GM12878 (cell line): ENCODE measurements around the gene PPP1R37. TPM values are rescaled to one million over a fixed set of nuclear protein-coding genes. Genes with fewer than 3 reads are reported as not detected.

Source experiments
- ATAC-seq: fragments of 200-7000 bp; cut with Tn5 transposase; 3 replicates; pipeline ENCODE4 v1.9.1; 2020; ENCODE audit warnings: mild to moderate bottlenecking, moderate library complexity
- BruUV-seq: library from RNA; stranded (reverse); fragments of 400-500 nt; replicated peaks from 2 replicates; lab custom pipeline; 2021; lab: Mats Ljungman, UMichigan
- CTCF ChIA-PET: fragments of 300-600 bp; sonication (Branson Sonifier 250); formaldehyde crosslinking; extraction: SDS; loops from one replicate; lab custom pipeline; 2021; ENCODE audit warnings: inconsistent platforms; lab: Yijun Ruan, JAX
- POLR2A ChIA-PET: fragments of 350-600 bp; formaldehyde crosslinking; extraction: SDS; loops from one replicate; lab custom pipeline; 2021; ENCODE audit warnings: inconsistent platforms; lab: Charles Lee
- RAD21 ChIA-PET: fragments of 300-600 bp; sonication (Branson Sonifier 250); formaldehyde crosslinking; loops from one replicate; lab custom pipeline; 2023; ENCODE audit warnings: antibody characterized with exemption; ENCODE audit not compliant: unreplicated experiment; lab: Charles Lee
- SMC1A ChIA-PET: fragments of 300-600 bp; sonication (Branson Sonifier 250); formaldehyde crosslinking; loops from one replicate; lab custom pipeline; 2023; ENCODE audit not compliant: unreplicated experiment, uncharacterized antibody; lab: Charles Lee
- DNase-seq: peaks from one replicate; pipeline ENCODE4 v3.0.0-alpha.2; 2011; ENCODE audit warnings: low read depth, low spot score
- FAIRE-seq: peaks from 3 replicates; lab custom pipeline; 2011; peaks lifted over from hg19 to GRCh38; lab: Jason Lieb, UNC
- H2AFZ ChIP-seq: 2 replicates; pipeline ENCODE4 v1.6.0; 2011; ENCODE audit warnings: low read depth, low read length, control low read depth; ENCODE audit not compliant: control insufficient read depth
- H3K27ac ChIP-seq: 2 replicates; pipeline ENCODE4 v1.5.1; 2011; ENCODE audit warnings: control low read depth; ENCODE audit not compliant: control insufficient read depth, insufficient read depth
- H3K27me3 ChIP-seq, 2 experiments: replicated peaks in 1 of 2; 2 replicates each; pipeline versions ENCODE4 v1.6.0 to v1.6.1; 2011; ENCODE audit warnings: low read length in 1 of 2; ENCODE audit not compliant: control insufficient read depth in 2 of 2, insufficient read depth in 2 of 2
- H3K36me3 ChIP-seq, 2 experiments: 2 replicates each; pipeline ENCODE4 v1.5.1; 2011; ENCODE audit warnings: low read length in 1 of 2; ENCODE audit not compliant: control insufficient read depth in 2 of 2, insufficient read depth in 2 of 2
- H3K4me1 ChIP-seq: 2 replicates; pipeline ENCODE4 v1.6.1; 2011; ENCODE audit warnings: mild to moderate bottlenecking, low read length, moderate library complexity, mixed read lengths; ENCODE audit not compliant: control insufficient read depth, insufficient read depth
- H3K4me2 ChIP-seq: 2 replicates; pipeline ENCODE4 v1.6.0; 2011; ENCODE audit warnings: control low read depth; ENCODE audit not compliant: control insufficient read depth, insufficient read depth
- H3K4me3 ChIP-seq: fragments of 200-600 bp; sonication (generic); 2 replicates; pipeline ENCODE4 v1.5.1; 2016
- H3K79me2 ChIP-seq: 2 replicates; pipeline ENCODE4 v1.6.0; 2011; ENCODE audit warnings: low read length; ENCODE audit not compliant: control insufficient read depth, insufficient read depth
- H3K9ac ChIP-seq: 2 replicates; pipeline ENCODE4 v1.8.0; 2011; ENCODE audit warnings: low read length, control low read depth, mixed read lengths; ENCODE audit not compliant: control insufficient read depth, insufficient read depth
- H3K9me3 ChIP-seq: replicated peaks from 3 replicates; pipeline ENCODE4 v1.5.1; 2011; ENCODE audit warnings: mild to moderate bottlenecking, low read length; ENCODE audit not compliant: control insufficient read depth, insufficient read depth
- H4K20me1 ChIP-seq: 2 replicates; pipeline ENCODE4 v1.6.0; 2011; ENCODE audit not compliant: control insufficient read depth, insufficient read depth
- BACH1 ChIP-seq: fragments of 450-650 bp; IDR thresholded peaks from 2 replicates; pipeline ENCODE4 v1.6.1; 2017; ENCODE audit warnings: mild to moderate bottlenecking, borderline replicate concordance
- CBX3 ChIP-seq: fragments of 200-600 bp; sonication (generic); IDR thresholded peaks from 2 replicates; pipeline ENCODE4 v1.6.1; 2016; ENCODE audit warnings: low read depth, borderline replicate concordance
- CBX5 ChIP-seq: sonication (generic); IDR thresholded peaks from 2 replicates; pipeline ENCODE4 v1.6.1; 2016; ENCODE audit warnings: low read depth, moderate library complexity, mild to moderate bottlenecking, inconsistent platforms
- ETV6 ChIP-seq, 2 experiments: fragments of 450-650 bp in 1 of 2; IDR thresholded peaks in 1 of 2; conservative IDR thresholded peaks in 1 of 2; 2 replicates each; pipeline ENCODE4 v1.6.1; 2014; ENCODE audit warnings: antibody characterized with exemption in 1 of 2, borderline replicate concordance in 1 of 2, low read depth in 1 of 2, mild to moderate bottlenecking in 1 of 2, moderate library complexity in 1 of 2
- MXI1 ChIP-seq: fragments of 150-350 bp; IDR thresholded peaks from 2 replicates; pipeline ENCODE4 v1.6.1; 2011; ENCODE audit warnings: low read depth, mild to moderate bottlenecking, inconsistent platforms, low read length, improper control_type of control experiment
- NFYB ChIP-seq: IDR thresholded peaks from 2 replicates; pipeline ENCODE4 v1.6.1; 2011; ENCODE audit warnings: low read depth, mild to moderate bottlenecking, low read length, improper control_type of control experiment, moderate library complexity; ENCODE audit not compliant: insufficient read depth
- POLR2A ChIP-seq: IDR thresholded peaks from 2 replicates; pipeline ENCODE4 v1.6.1; 2011; ENCODE audit warnings: low read depth, mild to moderate bottlenecking, low read length
- RBBP5 ChIP-seq: fragments of 200-600 bp; sonication (generic); conservative IDR thresholded peaks from 2 replicates; pipeline ENCODE4 v1.6.1; 2016
- USF2 ChIP-seq: IDR thresholded peaks from 2 replicates; pipeline ENCODE4 v1.6.1; 2011; ENCODE audit warnings: low read depth, low read length, improper control_type of control experiment, borderline replicate concordance
- ZNF687 ChIP-seq: fragments of 450-650 bp; IDR thresholded peaks from 2 replicates; pipeline ENCODE4 v1.6.1; 2017; ENCODE audit warnings: mild to moderate bottlenecking, moderate library complexity
- WGBS: methylation state at CpG from one replicate; pipeline ENCODE4 v1.1.6; 2016; ENCODE audit warnings: low lambda C conversion rate; ENCODE audit not compliant: insufficient replicate concordance, insufficient coverage; ENCODE audit errors: missing lambda C conversion rate; 5-methylcytosine and 5-hydroxymethylcytosine counted together
- in situ Hi-C: fragments of 300-500 bp; cut with MboI; formaldehyde crosslinking; loops from 9 replicates; pipeline ENCODE4 v1.14.3; 2018; ENCODE audit warnings: mixed read lengths
- intact Hi-C: fragments of 100-400 bp; cut with micrococcal nuclease; formaldehyde crosslinking; loops from one replicate; pipeline ENCODE4 v1.14.2; 2022; ENCODE audit not compliant: unreplicated experiment
- polyA plus RNA-seq, 11 experiments: library from polyadenylated mRNA; depleted of rRNA in 4 of 11; unstranded in 6 of 11; stranded (reverse) in 5 of 11; fragments of >200 nt; fragmentation: Nextera tagmentation in 4 of 11; fragmentation: Illumina TruSeq in 1 of 11; extraction: Ambion mirVana in 4 of 11; extraction: Trizol in 1 of 11; gene quantifications; 1 replicate in 1 of 11; 2 replicates in 10 of 11; pipeline versions ENCODE4 v1.2.1 to v1.2.3, GENCODE V29; 2011 to 2016; ENCODE audit warnings: inconsistent platforms in 2 of 11, missing spikeins in 2 of 11, low read depth in 1 of 11
- total RNA-seq, 4 experiments: library from RNA; depleted of rRNA in 3 of 4; stranded (reverse); fragments of >200 nt in 3 of 4; fragmentation: Illumina TruSeq in 1 of 4; extraction: Trizol in 1 of 4; gene quantifications; 2 replicates each; pipeline versions ENCODE4 v1.2.1 to v1.2.3, GENCODE V29; 2013 to 2021
- TF ChIP-seq, protein P1 (sequence below): fragments of 450-650 bp; IDR thresholded peaks from 2 replicates; pipeline ENCODE4 v1.6.1; 2016; ENCODE audit warnings: mild to moderate bottlenecking
- TF ChIP-seq, protein P2 (sequence below): IDR thresholded peaks from 2 replicates; pipeline ENCODE4 v1.6.1; 2012; ENCODE audit warnings: low read length, inconsistent platforms
- TF ChIP-seq, protein P3 (sequence below): fragments of 450-650 bp; IDR thresholded peaks from 2 replicates; pipeline ENCODE4 v1.6.1; 2017; ENCODE audit warnings: borderline replicate concordance

Gene PPP1R37
- total and polyA plus RNA-seq, 10 of the 15 experiments (the other 5 are each of a cell fraction or from before 2014, with no cell fraction given): 0.09 to 21.3 (median 5.1) TPM; not detected in 1

- FAIRE-seq: no peak
- RAD21 ChIA-PET: no interaction called here
- Histone ChIP-seq H3K27ac (no peak overlapping the region), H3K9me3 (no peaks in the 10 kb centered on the region), H3K4me3 (no peak overlapping the region), H3K9ac (no peak overlapping the region), H2AFZ (no peak overlapping the region), H3K36me3 (peaks cover 0 to 7% of the 10 kb centered on the region in 2 experiments; a peak in 3 of 4 replicates), H4K20me1 (peaks cover 3% of the 10 kb centered on the region; the same call in 1 of the 2 replicates), H3K27me3 (no peaks in the 10 kb centered on the region), H3K4me1 (peaks cover 67% of the 10 kb centered on the region), H3K79me2 (peaks cover 66% of the 10 kb centered on the region), H3K4me2 (0 out of 2 replicates have a peak overlapping the region, but pooled peaks have one; percentile 11)
- CTCF ChIA-PET: interaction anchor here (1.8 kb wide), 1 partner anchor 10 kb away, joined by 8 read pairs; no protein-coding TSS in a partner anchor
- BruUV-seq: no TSS peak
- SMC1A ChIA-PET: interaction anchor here (0.7 to 1.2 kb wide), 3 partner anchors 10 to 22 kb away, joined by 3 to 4 read pairs (median 3); no protein-coding TSS in a partner anchor
- in situ Hi-C loops (no loop called here), intact Hi-C loops (no loop called here)
- POLR2A ChIA-PET: interaction anchor here (0.5 to 1.2 kb wide), 2 partner anchors 22 to 171 kb away, joined by 3 read pairs; no protein-coding TSS in a partner anchor
- DNase-seq: no peak
- 57% methylated on average over 9 of the region's 9 CpGs for WGBS
- ATAC-seq: no peak
- TF ChIP-seq, protein P1, sequence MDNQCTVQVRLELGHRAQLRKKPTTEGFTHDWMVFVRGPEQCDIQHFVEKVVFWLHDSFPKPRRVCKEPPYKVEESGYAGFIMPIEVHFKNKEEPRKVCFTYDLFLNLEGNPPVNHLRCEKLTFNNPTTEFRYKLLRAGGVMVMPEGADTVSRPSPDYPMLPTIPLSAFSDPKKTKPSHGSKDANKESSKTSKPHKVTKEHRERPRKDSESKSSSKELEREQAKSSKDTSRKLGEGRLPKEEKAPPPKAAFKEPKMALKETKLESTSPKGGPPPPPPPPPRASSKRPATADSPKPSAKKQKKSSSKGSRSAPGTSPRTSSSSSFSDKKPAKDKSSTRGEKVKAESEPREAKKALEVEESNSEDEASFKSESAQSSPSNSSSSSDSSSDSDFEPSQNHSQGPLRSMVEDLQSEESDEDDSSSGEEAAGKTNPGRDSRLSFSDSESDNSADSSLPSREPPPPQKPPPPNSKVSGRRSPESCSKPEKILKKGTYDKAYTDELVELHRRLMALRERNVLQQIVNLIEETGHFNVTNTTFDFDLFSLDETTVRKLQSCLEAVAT: no peak
- TF ChIP-seq CBX5 (no peak), CBX3 (no peak), MXI1 (no peak), BACH1 (no peak), NFYB (no peak), RBBP5 (no peak), USF2 (no peak), POLR2A (no peak), ETV6 (conservative IDR thresholded peaks at IDR 0.05 in 1 of 2, IDR thresholded peaks at IDR 0.05 in 1 of 2; ENCODE audit: borderline replicate concordance in 1 of 2, low read depth in 1 of 2) (no peak), ZNF687 (no peak)
- TF ChIP-seq, protein P2, sequence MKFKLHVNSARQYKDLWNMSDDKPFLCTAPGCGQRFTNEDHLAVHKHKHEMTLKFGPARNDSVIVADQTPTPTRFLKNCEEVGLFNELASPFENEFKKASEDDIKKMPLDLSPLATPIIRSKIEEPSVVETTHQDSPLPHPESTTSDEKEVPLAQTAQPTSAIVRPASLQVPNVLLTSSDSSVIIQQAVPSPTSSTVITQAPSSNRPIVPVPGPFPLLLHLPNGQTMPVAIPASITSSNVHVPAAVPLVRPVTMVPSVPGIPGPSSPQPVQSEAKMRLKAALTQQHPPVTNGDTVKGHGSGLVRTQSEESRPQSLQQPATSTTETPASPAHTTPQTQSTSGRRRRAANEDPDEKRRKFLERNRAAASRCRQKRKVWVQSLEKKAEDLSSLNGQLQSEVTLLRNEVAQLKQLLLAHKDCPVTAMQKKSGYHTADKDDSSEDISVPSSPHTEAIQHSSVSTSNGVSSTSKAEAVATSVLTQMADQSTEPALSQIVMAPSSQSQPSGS: no peak
- TF ChIP-seq, protein P3, sequence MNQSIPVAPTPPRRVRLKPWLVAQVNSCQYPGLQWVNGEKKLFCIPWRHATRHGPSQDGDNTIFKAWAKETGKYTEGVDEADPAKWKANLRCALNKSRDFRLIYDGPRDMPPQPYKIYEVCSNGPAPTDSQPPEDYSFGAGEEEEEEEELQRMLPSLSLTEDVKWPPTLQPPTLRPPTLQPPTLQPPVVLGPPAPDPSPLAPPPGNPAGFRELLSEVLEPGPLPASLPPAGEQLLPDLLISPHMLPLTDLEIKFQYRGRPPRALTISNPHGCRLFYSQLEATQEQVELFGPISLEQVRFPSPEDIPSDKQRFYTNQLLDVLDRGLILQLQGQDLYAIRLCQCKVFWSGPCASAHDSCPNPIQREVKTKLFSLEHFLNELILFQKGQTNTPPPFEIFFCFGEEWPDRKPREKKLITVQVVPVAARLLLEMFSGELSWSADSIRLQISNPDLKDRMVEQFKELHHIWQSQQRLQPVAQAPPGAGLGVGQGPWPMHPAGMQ: no peak
Measured at GRCh38 chr19:45113628-45114027, 20.6 kb downstream of the PPP1R37 start.
